ENCODE data around the gene SH2D3A. TPM values are rescaled to one million over a fixed set of nuclear protein-coding genes. Genes with fewer than 3 reads are reported as not detected.

SH2D3A gene
- total and polyA plus RNA-seq, 2 donors (not counting 3 experiments of a cell fraction or from before 2014, with no cell fraction given), result 0.04 to 0.53 TPM

DNA sequence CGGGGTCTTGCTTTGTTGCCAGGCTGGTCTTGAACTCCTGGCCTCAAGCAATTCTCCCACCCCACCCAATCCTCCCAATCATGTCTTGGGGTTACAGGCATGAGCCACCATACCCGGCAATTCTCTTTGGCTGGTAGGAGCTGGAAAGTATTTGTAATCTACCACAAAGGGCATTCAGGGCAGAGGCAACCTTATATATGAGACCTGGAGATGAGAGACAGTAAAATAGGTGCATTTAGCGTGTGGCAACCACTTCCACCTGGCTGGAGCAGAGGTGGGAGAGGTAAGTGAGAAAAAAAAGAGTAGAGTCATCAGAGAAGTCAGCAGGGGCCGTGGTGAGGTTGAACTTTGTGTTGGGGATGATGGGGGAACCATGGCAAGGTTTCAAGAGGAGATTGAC, 42.0 kb upstream of the SH2D3A start:
- BruUV-seq (replicated peaks), result no TSS peak
- DNase-seq (ENCODE audit: low read depth, low spot score) (no peak), FAIRE-seq (no peak)
- Histone ChIP-seq H4K20me1 (replicated peaks; ENCODE audit: control insufficient read depth, extremely low read depth, insufficient read depth, low read length) (no peaks in the 10 kb centered on the region), H3K27me3 (ENCODE audit: control insufficient read depth in 2 of 2, insufficient read depth in 2 of 2, low read length in 2 of 2) (no peaks in the 10 kb centered on the region), H3K4me2 (ENCODE audit: insufficient read depth, low read length) (no peak overlapping the region), H3K9ac (replicated peaks; ENCODE audit: extremely low read depth, insufficient read depth, low read length) (no peak overlapping the region), H3K4me1 (ENCODE audit: control insufficient read depth, extremely low read depth, insufficient read depth, low read length) (no peaks in the 10 kb centered on the region), H2AFZ (ENCODE audit: low read depth, low read length) (no peak overlapping the region), H3K9me1 (replicated peaks; ENCODE audit: control insufficient read depth, extremely low read depth, insufficient read depth, low read length) (no peaks in the 10 kb centered on the region), H3K36me3 (ENCODE audit: control insufficient read depth in 2 of 2, extremely low read depth in 1 of 2, insufficient read depth in 2 of 2, low read length in 2 of 2) (no peaks in the 10 kb centered on the region), H3K27ac (ENCODE audit: insufficient read depth, low read depth, low read length) (no peak overlapping the region), H3K4me3 (replicated peaks in 1 of 3; ENCODE audit: insufficient read depth in 1 of 3, low read depth in 1 of 3, low read length in 3 of 3) (no peak overlapping the region), H3K9me3 (replicated peaks; ENCODE audit: control insufficient read depth, insufficient read depth, low read length) (no peaks in the 10 kb centered on the region), H3K79me2 (ENCODE audit: control insufficient read depth, insufficient read depth, low read length) (no peaks in the 10 kb centered on the region)
- CTCF ChIA-PET, result no interaction called here
- dilution Hi-C loops (cut with MboI; ENCODE audit: extremely low pct_ligation_motif_present, low sequenced_read_pairs) (no loop called here), intact Hi-C loops (cut with micrococcal nuclease) (no loop called here)
- POLR2A ChIA-PET, result no interaction called here
- TF ChIP-seq MAX (IDR thresholded peaks at IDR 0.05; ENCODE audit: insufficient read depth, insufficient read length) (no peak), FOS (IDR thresholded peaks at IDR 0.05; ENCODE audit: borderline replicate concordance, insufficient read depth, low read length) (no peak), GATA2 (IDR thresholded peaks at IDR 0.05; ENCODE audit: insufficient read depth, insufficient read length, low read depth, low read length) (no peak), POLR2AphosphoS5 (IDR thresholded peaks at IDR 0.05; ENCODE audit: insufficient read depth, low read depth, low read length) (no peak)

GRCh38 chr19:6808494-6808893, 41.3 kb upstream of the SH2D3A start:
- DNase-seq (ENCODE audit: low read depth, low spot score), result no peak
- Histone ChIP-seq H3K4me1 (ENCODE audit: control insufficient read depth, extremely low read depth, insufficient read depth, low read length) (no peaks in the 10 kb centered on the region), H3K27me3 (ENCODE audit: control insufficient read depth in 2 of 2, insufficient read depth in 2 of 2, low read length in 2 of 2) (no peaks in the 10 kb centered on the region), H3K9me3 (replicated peaks; ENCODE audit: control insufficient read depth, insufficient read depth, low read length) (no peaks in the 10 kb centered on the region), H3K79me2 (ENCODE audit: control insufficient read depth, insufficient read depth, low read length) (no peaks in the 10 kb centered on the region), H3K4me2 (ENCODE audit: insufficient read depth, low read length) (no peak overlapping the region), H3K36me3 (ENCODE audit: control insufficient read depth in 2 of 2, extremely low read depth in 1 of 2, insufficient read depth in 2 of 2, low read length in 2 of 2) (no peaks in the 10 kb centered on the region), H3K4me3 (replicated peaks in 1 of 3; ENCODE audit: insufficient read depth in 1 of 3, low read depth in 1 of 3, low read length in 3 of 3) (no peak overlapping the region), H4K20me1 (replicated peaks; ENCODE audit: control insufficient read depth, extremely low read depth, insufficient read depth, low read length) (no peaks in the 10 kb centered on the region), H2AFZ (ENCODE audit: low read depth, low read length) (no peak overlapping the region), H3K9ac (replicated peaks; ENCODE audit: extremely low read depth, insufficient read depth, low read length) (no peak overlapping the region), H3K27ac (ENCODE audit: insufficient read depth, low read depth, low read length) (no peak overlapping the region), H3K9me1 (replicated peaks; ENCODE audit: control insufficient read depth, extremely low read depth, insufficient read depth, low read length) (no peaks in the 10 kb centered on the region)
- no peak for FAIRE-seq
- TF ChIP-seq GATA2 (IDR thresholded peaks at IDR 0.05; ENCODE audit: insufficient read depth, insufficient read length, low read depth, low read length), result no peak
- no peak for TF ChIP-seq POLR2A (IDR thresholded peaks at IDR 0.05; ENCODE audit: low read depth, low read length)
- no peak for TF ChIP-seq POLR2AphosphoS5 (IDR thresholded peaks at IDR 0.05; ENCODE audit: insufficient read depth, low read depth, low read length)
- TF ChIP-seq MAX (IDR thresholded peaks at IDR 0.05; ENCODE audit: insufficient read depth, insufficient read length), result no peak
- POLR2A ChIA-PET, result no interaction called here
- no TSS peak for BruUV-seq (replicated peaks)
- intact Hi-C loops (cut with micrococcal nuclease) (no loop called here), dilution Hi-C loops (cut with MboI; ENCODE audit: extremely low pct_ligation_motif_present, low sequenced_read_pairs) (no loop called here)
- CTCF ChIA-PET, result interaction anchor here (0.6 kb wide), 1 partner anchor 55 kb away, joined by 3 read pairs; no protein-coding TSS in a partner anchor
